Measurements from ENCODE around the gene ZNF662. TPM values are rescaled to one million over a fixed set of nuclear protein-coding genes. Genes with fewer than 3 reads are reported as not detected.

The ZNF662 gene
- total and polyA plus RNA-seq, 2 of the 8 experiments (the other 6 are each of a cell fraction or from before 2014, with no cell fraction given), result 0.03 TPM; not detected in 1

- Histone ChIP-seq H3K4ac (replicated peaks; ENCODE audit: insufficient read length, low read depth, low read length) (no peak overlapping the region), H3K36me3 (ENCODE audit: control insufficient read depth in 2 of 4, insufficient read depth in 4 of 4, low read length in 3 of 4) (no peaks in the 10 kb centered on the region), H3K9ac (replicated peaks in 1 of 4; ENCODE audit: extremely low read depth in 1 of 4, low read depth in 3 of 4, low read length in 3 of 4) (no peak overlapping the region), H3K9me3 (ENCODE audit: insufficient read depth in 2 of 2, low read depth in 1 of 2, low read length in 1 of 2) (no peaks in the 10 kb centered on the region), H3K23me2 (ENCODE audit: low read depth, low read length) (no peaks in the 10 kb centered on the region; the same call in 1 of the 2 replicates), H3K27ac (ENCODE audit: low read depth, low read length) (no peak overlapping the region), H3K14ac (ENCODE audit: insufficient read length) (no peak overlapping the region), H2BK12ac (ENCODE audit: low read depth, low read length) (no peak overlapping the region), H2AK5ac (ENCODE audit: low read depth, low read length) (no peak overlapping the region), H3K79me1 (ENCODE audit: low read depth, low read length) (no peaks in the 10 kb centered on the region), H3K4me2 (ENCODE audit: insufficient read depth in 1 of 2, low read depth in 2 of 2, low read length in 2 of 2) (no peak overlapping the region), H2BK15ac (ENCODE audit: low read length) (no peak overlapping the region), H3K4me3 (ENCODE audit: extremely low read depth in 1 of 4, insufficient read depth in 2 of 4, low read depth in 3 of 4, low read length in 4 of 4) (no peak overlapping the region), H3K23ac (ENCODE audit: insufficient read length) (no peak overlapping the region), H2AFZ (ENCODE audit: low read length) (no peak overlapping the region), H4K91ac (replicated peaks; ENCODE audit: insufficient read length, low read length) (no peak overlapping the region), H3K18ac (ENCODE audit: extremely low read depth, low read length) (no peak overlapping the region), H2BK5ac (ENCODE audit: low read depth, low read length) (no peak overlapping the region), H4K5ac (ENCODE audit: insufficient read length, low read depth, low read length) (no peak overlapping the region), H3K27me3 (replicated peaks in 1 of 4; ENCODE audit: control insufficient read depth in 3 of 4, extremely low read depth in 1 of 4, insufficient read depth in 3 of 4, low read length in 3 of 4) (peaks cover 0 to 2% (median 0%) of the 10 kb centered on the region in 4 experiments; a peak in 1 of 7 replicates), H4K8ac (ENCODE audit: extremely low read depth, insufficient read depth, low read length) (no peak overlapping the region), H2BK20ac (ENCODE audit: low read length) (no peak overlapping the region), H4K20me1 (replicated peaks in 1 of 2; ENCODE audit: control insufficient read depth in 1 of 2, insufficient read depth in 2 of 2, low read length in 2 of 2) (no peaks in the 10 kb centered on the region), H3K56ac (replicated peaks; ENCODE audit: insufficient read length, low read depth, low read length) (no peak overlapping the region), H3K79me2 (ENCODE audit: control insufficient read depth in 1 of 2, insufficient read depth in 2 of 2, low read length in 2 of 2) (no peaks in the 10 kb centered on the region), H2BK120ac (replicated peaks; ENCODE audit: low read depth, low read length) (no peak overlapping the region), H3K4me1 (replicated peaks in 1 of 4; ENCODE audit: control insufficient read depth in 3 of 4, insufficient read depth in 4 of 4, low read length in 3 of 4) (peaks cover 3 to 9% (median 4%) of the 10 kb centered on the region in 4 experiments; a peak in 3 of 7 replicates)
- DNase-seq (ENCODE audit: low read depth in 1 of 2, low spot score in 2 of 2) (no peak), FAIRE-seq (no peak)
- WGBS, 2 experiments (ENCODE audit: extremely low coverage in 1 of 2, insufficient coverage in 1 of 2, insufficient read length in 1 of 2, insufficient replicate concordance in 2 of 2, low coverage in 1 of 2, low lambda C conversion rate in 2 of 2, missing lambda C conversion rate in 1 of 2), result 89% methylated on average over 2 of the region's 2 CpGs; no CpG with 5 or more reads in 1 of the 2 experiments
- CTCF ChIA-PET (ENCODE audit: partially characterized antibody), result interaction anchor here (1.2 to 3.0 kb wide), 4 partner anchors 11 to 98 kb away, joined by 3 to 18 read pairs (median 8); no protein-coding TSS in a partner anchor
- POLR2A ChIA-PET (ENCODE audit: partially characterized antibody), result no interaction called here
- TF ChIP-seq CEBPB (IDR thresholded peaks at IDR 0.05; ENCODE audit: low read depth, low read length) (no peak), SP2 (IDR thresholded peaks at IDR 0.05; ENCODE audit: low read length) (no peak), EGR1 (IDR thresholded peaks at IDR 0.05; ENCODE audit: borderline replicate concordance, low read depth, low read length) (no peak), POLR2A (IDR thresholded peaks at IDR 0.05; ENCODE audit: control extremely low read depth in 1 of 2, low read depth in 2 of 2, low read length in 2 of 2) (no peak), BACH1 (IDR thresholded peaks at IDR 0.05; ENCODE audit: low read length) (no peak), YY1 (IDR thresholded peaks at IDR 0.05; ENCODE audit: low read depth, low read length) (no peak), JUN (IDR thresholded peaks at IDR 0.05; ENCODE audit: low read depth, low read length) (no peak), CBX5 (IDR thresholded peaks at IDR 0.05; ENCODE audit: low read depth, low read length) (no peak), ATF2 (IDR thresholded peaks at IDR 0.05; ENCODE audit: low read length) (no peak), SIX5 (IDR thresholded peaks at IDR 0.05; ENCODE audit: low read depth, low read length) (no peak), MAFK (IDR thresholded peaks at IDR 0.05; ENCODE audit: low read depth, low read length) (no peak), BCL11A (IDR thresholded peaks at IDR 0.05; ENCODE audit: low read depth in 2 of 2, low read length in 2 of 2) (no peak), GTF2F1 (IDR thresholded peaks at IDR 0.05; ENCODE audit: borderline replicate concordance, low read depth, low read length) (no peak), JUND (IDR thresholded peaks at IDR 0.05; ENCODE audit: low read length) (no peak), POLR2AphosphoS5 (IDR thresholded peaks at IDR 0.05; ENCODE audit: low read depth, low read length) (no peak)
These were observed 28.1 kb upstream of the ZNF662 start for GRCh38 chr3:42877881-42878280.
